ENCODE results near the gene AP1S2. TPM values are rescaled to one million over a fixed set of nuclear protein-coding genes. Genes with fewer than 3 reads are reported as not detected.

The AP1S2 gene
- total RNA-seq, 1 donor from 2014 or later: 42.3 TPM

- Mint-ChIP-seq H3K27me3 (no peaks in the 10 kb centered on the region), H3K4me3 (no peak overlapping the region), H3K4me1 (no peaks in the 10 kb centered on the region), H3K9me3 (no peaks in the 10 kb centered on the region), H3K27ac (no peak overlapping the region), H3K36me3 (ENCODE audit: low read depth) (peaks cover 62% of the 10 kb centered on the region)
- no peak for TF ChIP-seq CTCF (IDR thresholded peaks at IDR 0.05)
- ChIA-PET CTCF (no interaction called here), POLR2A (no interaction called here)
- intact Hi-C loops (cut with micrococcal nuclease): no loop called here
- no peak for DNase-seq
- no peak for ATAC-seq (ENCODE audit: low read depth)
Measured at GRCh38 chrX:15814771-15815365, 39.7 kb downstream of the AP1S2 start.

- H3K4me1 Mint-ChIP-seq: no peaks in the 10 kb centered on the region
- POLR2A ChIA-PET: interaction anchor here (0.6 kb wide), 1 partner anchor 1133 kb away, joined by 5 read pairs; the partner anchor contains the start of gene REPS2
- TF ChIP-seq CTCF (IDR thresholded peaks at IDR 0.05): no peak
- intact Hi-C loops (cut with micrococcal nuclease): no loop called here
- ATAC-seq (ENCODE audit: low read depth) (no peak), DNase-seq (no peak)
- no peak overlapping the region for H3K27ac Mint-ChIP-seq
- CTCF ChIA-PET: no interaction called here
- no peak overlapping the region for H3K4me3 Mint-ChIP-seq
- no peaks in the 10 kb centered on the region for H3K9me3 Mint-ChIP-seq
- H3K27me3 Mint-ChIP-seq: no peaks in the 10 kb centered on the region
- H3K36me3 Mint-ChIP-seq (ENCODE audit: low read depth): peaks cover 71% of the 10 kb centered on the region
Measured at GRCh38 chrX:15813416-15813815, 41.2 kb downstream of the AP1S2 start.

GRCh38 chrX:15812192-15812938 lies 42.2 kb downstream of the AP1S2 start:
- H3K9me3 Mint-ChIP-seq: no peaks in the 10 kb centered on the region
- ATAC-seq (ENCODE audit: low read depth): no peak
- peaks cover 72% of the 10 kb centered on the region for H3K36me3 Mint-ChIP-seq (ENCODE audit: low read depth)
- H3K27ac Mint-ChIP-seq: no peak overlapping the region
- no peaks in the 10 kb centered on the region for H3K27me3 Mint-ChIP-seq
- no peaks in the 10 kb centered on the region for H3K4me1 Mint-ChIP-seq
- no peak for TF ChIP-seq CTCF (IDR thresholded peaks at IDR 0.05)
- CTCF ChIA-PET: no interaction called here
- POLR2A ChIA-PET: interaction anchor here (0.6 kb wide), 1 partner anchor 1134 kb away, joined by 5 read pairs; the partner anchor contains the start of gene REPS2
- H3K4me3 Mint-ChIP-seq: no peak overlapping the region
- no peak for DNase-seq
- intact Hi-C loops (cut with micrococcal nuclease): no loop called here

DNA sequence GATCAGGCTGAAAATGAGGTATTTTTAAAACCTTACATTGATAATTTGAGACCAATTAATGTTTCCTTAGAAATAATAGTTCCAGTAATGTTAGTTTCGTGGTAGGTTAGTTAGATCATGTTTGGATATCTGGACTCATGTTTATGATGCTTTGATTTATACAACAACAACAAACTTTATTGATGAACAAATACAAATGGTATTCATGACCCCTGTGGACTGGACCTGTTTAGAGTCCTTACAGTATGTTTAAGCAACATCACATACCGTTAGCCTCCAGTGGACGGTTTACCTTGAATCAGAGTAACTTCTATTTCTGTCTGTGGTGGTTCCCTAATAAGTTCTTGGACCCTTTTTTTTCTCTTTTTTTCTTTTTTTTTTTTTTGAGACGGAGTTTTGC lies 46.4 kb downstream of the AP1S2 start:
- ChIA-PET POLR2A (no interaction called here), CTCF (no interaction called here)
- Mint-ChIP-seq H3K27ac (no peak overlapping the region), H3K9me3 (no peaks in the 10 kb centered on the region), H3K36me3 (ENCODE audit: low read depth) (peaks cover 70% of the 10 kb centered on the region), H3K27me3 (no peaks in the 10 kb centered on the region), H3K4me1 (peaks cover 8% of the 10 kb centered on the region), H3K4me3 (no peak overlapping the region)
- no peak for DNase-seq
- TF ChIP-seq CTCF (IDR thresholded peaks at IDR 0.05): no peak
- ATAC-seq (ENCODE audit: low read depth): no peak
- intact Hi-C loops (cut with micrococcal nuclease): no loop called here

DNA sequence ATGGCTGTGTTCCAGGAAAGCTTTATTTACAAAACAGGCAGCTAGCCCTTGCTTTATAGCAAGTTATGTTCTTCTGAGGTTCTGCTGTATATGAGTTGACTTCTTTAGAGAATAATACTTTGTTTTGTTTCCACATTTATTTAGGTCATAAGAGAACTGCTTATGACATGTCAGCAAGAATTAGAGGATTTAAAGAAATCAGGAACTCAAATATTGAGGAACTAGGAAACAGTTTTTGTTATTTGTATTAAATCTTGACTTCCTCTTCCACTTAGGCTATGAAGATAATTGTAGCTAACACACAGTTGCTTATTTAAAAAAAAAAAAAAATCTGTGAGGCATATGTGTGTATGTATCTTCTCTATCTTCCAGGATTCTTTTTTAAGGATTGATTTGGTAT lies 50.0 kb downstream of the AP1S2 start:
- DNase-seq (no peak), ATAC-seq (ENCODE audit: low read depth) (no peak)
- Mint-ChIP-seq H3K9me3 (no peaks in the 10 kb centered on the region), H3K27me3 (no peaks in the 10 kb centered on the region), H3K4me1 (peaks cover 8% of the 10 kb centered on the region), H3K4me3 (no peak overlapping the region), H3K27ac (no peak overlapping the region), H3K36me3 (ENCODE audit: low read depth) (peaks cover 53% of the 10 kb centered on the region)
- TF ChIP-seq CTCF (IDR thresholded peaks at IDR 0.05): no peak
- intact Hi-C loops (cut with micrococcal nuclease): no loop called here
- CTCF ChIA-PET: no interaction called here
- POLR2A ChIA-PET: interaction anchor here (1.2 kb wide), 1 partner anchor 15 kb away, joined by 3 read pairs; no protein-coding TSS in a partner anchor

Measured in activated B cell treated with CpG ODN at 0.5 μM for 24 hours (primary cell).